Measurements from ENCODE around the gene EXOSC5.
"Not testable (repeated sequence)": the region's sequence is repeated elsewhere in the genome, so short reads cannot be mapped to it uniquely, and the experiment has no call there.

The EXOSC5 gene

GRCh38 chr19:41397086-41398049 lies at the start of gene EXOSC5, which contains the start of gene BCKDHA:
Gene EXOSC5, minus strand, starts transcription at chr19:41397359. Its CDS starts 31 bp downstream, at chr19:41397328.
Gene BCKDHA, plus strand, starts transcription at chr19:41397818. Its CDS starts 10 bp downstream, at chr19:41397828.
- DNase-seq, result peak; percentile 100

DNA sequence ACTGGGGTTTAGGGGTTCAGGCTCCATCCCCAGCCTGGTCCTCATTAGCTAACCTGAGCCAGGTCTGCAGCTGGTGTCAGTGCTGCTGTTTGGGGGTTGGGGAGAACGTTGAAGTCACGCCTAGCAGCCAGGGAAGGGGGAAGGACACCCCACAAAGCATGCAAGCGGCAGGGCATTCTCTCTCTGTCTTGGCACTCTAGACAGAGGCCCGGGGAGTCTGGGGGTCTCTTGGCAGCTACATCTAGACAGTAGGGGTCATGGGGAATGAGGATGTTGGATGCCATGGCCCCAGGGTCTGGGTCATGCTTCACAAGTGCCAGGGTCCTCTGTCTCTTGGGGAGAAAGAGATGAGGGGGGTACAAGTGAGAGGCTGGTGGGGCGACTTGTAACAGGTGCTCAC lies 48.4 kb upstream of the EXOSC5 start:
- no peak for DNase-seq

GRCh38 chr19:41443813-41444455 lies 46.8 kb upstream of the EXOSC5 start:
- DNase-seq, result no peak

- no peak for DNase-seq
Measured at GRCh38 chr19:41442473-41443355, 45.6 kb upstream of the EXOSC5 start, which contains the start of gene ERICH4. Gene ERICH4, plus strand, starts transcription at chr19:41443156. Its CDS starts 14 bp downstream, at chr19:41443170.

DNA sequence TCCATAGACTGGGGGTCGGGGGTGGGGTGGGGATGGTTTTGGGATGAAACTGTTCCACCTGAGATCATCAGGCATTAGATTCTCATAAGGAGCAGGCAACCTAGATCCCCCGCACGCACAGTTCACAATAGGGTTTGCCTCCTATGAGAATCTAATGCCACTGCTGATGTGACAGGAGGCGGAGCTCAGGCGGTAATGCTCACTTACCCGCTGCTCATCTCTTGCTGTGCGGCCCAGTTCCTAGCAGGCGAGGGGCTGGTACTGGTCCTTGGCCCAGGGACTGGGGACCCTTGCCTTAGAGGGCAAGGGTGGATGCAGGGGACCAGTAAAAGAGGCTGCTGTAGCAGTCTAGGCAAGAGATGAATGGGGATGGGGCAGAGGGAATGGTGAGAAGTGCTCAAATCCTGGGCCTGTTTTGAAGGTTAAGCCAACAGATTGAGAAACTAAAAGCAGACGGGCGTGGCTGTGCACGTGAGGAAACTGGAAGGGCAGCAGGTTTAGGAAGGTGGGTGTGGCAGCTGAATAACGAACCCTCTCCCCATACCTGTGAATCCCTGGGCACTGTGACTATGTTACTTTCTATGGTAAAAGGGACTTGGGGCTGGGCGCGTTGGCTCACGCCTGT lies 44.3 kb upstream of the EXOSC5 start:
- no peak for DNase-seq

DNA sequence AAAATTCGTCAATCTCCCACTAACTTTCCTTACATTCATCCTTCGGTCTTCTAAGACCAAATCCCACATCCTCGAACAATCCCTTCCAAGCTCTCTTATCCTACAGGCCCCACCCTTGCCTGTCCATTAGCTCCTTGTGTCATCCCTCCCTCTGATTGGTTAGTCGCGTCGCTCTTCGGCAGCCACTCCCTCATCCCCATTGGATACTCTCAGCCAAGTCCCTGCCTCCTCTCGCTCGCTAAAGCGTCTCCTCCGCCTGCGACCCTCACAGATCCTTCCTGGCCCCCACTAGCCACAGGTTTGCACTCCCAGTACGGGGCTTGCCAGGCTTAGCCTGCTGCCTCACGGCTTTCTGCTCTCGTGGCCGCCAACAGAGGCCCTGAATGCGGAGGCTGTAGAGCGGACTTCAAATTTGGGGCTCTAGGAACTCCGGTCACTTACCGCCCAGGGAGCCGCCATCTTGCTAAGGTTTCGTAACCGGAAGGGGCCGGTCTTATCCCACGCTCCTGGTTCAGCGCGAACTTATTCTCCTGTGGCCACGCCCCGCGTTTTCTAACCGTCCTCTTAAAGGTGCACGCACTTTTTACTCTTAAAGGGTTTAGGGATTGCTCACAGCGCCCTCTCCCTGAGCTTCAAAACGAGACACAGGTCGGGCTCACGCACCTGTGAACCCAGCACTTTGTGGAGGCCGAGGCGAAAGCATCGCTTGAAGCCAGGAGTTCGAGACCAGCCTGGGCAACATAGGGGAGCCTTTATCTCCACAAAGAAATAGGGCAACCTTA lies 42.5 kb upstream of the EXOSC5 start, which contains the start of gene DMAC2:
DMAC2 (minus strand) TSS at position 472 of the 782 bp plus-strand sequence; CDS start at position 459, 13 bp downstream.
- peak; percentile 100 for DNase-seq

DNA sequence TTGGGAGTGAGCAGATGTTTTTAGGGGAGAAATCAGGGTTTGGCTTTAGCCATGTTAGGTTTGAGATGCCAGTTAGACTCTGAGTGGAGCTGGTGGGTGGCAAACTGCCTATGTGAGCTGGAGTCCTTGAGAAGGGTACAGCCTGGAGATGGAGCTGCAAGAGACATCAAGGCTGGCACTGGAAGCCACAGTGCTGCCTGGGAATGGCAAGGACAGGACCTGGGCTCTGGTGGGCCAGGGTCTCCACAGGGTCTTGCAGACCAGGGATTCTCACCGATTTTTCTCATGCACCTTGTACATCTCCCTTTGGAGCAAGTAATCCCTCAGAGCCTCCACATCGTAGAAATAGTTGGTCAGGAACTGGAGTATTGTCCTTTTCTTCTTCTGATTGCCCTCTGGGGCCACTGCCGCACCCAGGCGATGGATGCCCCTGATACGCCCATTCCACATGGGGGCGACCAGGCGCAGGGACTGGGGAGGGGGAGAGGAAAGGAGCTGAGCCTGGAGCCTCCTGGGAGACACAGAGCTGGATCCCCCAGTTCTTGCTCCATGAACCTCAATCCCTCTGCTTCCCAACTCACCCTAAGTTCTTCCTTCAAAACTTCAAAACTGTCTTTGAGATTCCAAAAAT lies 40.9 kb upstream of the EXOSC5 start:
- DNase-seq, result no peak

DNA sequence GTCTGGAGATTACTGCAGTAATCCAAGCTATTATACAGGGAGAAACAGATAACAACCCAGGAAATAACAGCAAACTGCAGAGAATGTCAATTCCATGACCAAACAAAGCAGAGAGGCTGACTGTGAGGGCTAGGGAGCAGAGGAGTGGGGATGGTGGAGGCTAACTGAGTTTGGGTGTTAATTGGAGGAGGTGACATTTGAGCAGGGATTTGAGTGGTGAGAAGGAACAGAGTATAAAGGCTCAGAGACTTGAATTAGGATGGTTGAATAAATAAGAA lies 39.5 kb upstream of the EXOSC5 start:
- DNase-seq, result no peak

- no peak for DNase-seq
Measured at GRCh38 chr19:41435936-41436673, 38.9 kb upstream of the EXOSC5 start.

GRCh38 chr19:41435376-41435775 lies 38.2 kb upstream of the EXOSC5 start:
- DNase-seq, result not testable (repeated sequence)

DNA sequence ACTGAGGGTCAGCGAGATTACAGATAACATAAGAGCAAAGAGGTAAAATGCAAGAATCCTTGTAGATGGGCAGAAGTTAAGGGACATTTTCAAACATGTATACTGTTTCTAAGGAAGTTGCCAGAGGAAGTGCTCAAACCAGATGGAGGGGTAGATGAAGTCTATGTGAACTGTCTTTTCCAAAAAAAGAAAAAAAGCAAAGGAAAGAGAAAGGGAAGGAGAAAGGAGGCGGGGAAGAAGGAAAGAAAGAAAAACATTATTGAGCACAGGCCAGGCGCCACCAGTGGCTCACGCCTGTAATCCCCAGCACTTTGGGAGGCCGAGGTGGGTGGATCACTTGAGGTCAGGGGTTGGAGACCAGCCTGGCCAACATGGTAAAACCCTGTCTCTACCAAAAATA lies 37.3 kb upstream of the EXOSC5 start:
- no peak for DNase-seq

DNA sequence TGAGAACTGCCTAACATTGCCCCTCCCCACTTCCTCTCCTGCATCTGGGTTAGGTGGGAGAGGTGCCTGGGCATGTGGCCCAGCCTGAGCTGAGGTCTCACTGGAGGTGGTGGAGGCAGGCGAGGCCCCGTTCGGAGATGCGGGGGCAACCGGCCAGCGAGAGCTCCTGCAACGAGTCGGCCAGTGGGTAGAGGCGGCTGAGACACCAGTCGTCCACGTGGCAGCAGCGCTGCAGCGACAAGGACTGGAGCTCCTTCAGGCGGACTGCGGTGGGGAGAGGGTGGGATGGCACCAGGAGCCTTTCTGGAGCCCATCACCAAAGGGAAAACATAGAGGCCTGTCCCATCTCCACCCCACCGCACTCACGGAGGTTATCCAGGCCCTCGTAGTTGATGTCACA lies 36.0 kb upstream of the EXOSC5 start:
- DNase-seq, result no peak

DNA sequence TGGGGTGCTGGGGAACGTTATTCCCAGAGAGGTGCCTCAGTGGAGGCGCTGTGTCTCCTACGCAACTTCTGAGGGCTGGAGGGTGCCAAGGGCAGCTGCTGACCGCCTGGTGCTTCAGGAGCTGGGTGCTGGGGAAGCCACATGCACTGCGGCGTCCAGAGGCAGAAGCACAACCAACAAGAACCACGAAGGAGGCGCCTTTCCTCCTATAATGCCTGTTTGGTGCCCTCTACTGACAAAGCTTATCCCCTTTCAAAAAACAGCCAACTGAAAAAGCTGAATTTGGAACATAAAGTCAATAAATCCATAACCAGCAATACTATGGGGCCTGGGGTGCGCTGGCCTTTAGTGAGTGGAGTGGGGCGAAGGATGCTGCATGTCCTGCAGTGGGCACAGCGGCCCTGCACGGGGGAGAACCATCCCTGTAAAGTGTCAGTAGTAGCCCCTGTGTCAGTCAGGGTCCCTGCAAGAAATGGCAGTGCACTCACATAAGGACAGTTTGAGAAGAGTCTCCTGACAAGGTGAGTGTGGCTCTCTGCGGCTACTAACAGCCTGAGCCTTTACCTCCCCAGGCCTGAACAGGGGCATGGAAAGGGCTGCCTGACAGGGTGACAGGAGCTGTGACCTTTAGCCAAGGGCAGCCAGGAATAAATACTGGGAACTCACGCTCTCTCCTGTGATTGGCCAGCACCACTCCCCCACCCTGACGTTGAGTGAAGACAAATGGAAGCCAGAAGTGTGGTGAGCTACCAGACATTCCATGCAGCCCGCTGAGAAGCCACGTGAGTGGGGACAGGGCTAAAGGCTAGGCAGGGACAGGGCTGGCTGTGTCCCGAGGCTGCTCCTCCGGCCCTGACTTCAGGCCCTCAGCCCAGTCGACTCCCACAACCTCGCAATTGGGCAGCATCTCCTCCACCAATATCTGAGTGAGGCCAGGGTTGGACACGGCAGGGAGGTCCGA lies 34.5 kb upstream of the EXOSC5 start:
- DNase-seq, result no peak

DNA sequence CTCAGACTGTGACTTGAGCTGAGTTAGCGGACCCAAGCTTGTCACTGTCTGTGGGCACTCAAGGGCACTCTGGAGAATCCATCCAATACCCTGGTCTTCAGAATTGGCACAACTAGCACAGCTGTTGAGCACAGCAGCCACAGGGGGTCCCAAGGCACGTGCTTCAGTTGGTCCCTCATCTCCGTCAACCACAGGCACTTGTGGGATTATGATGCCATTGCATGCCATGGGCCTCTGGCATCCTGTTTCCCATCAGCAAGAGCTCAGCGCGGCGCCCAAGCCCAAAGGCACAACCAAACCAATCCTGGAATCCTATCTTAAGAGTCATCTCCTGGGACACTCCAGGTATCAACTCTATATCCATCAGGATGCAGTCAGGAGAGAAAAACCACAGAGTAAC lies 33.8 kb upstream of the EXOSC5 start:
- DNase-seq, result no peak

DNA sequence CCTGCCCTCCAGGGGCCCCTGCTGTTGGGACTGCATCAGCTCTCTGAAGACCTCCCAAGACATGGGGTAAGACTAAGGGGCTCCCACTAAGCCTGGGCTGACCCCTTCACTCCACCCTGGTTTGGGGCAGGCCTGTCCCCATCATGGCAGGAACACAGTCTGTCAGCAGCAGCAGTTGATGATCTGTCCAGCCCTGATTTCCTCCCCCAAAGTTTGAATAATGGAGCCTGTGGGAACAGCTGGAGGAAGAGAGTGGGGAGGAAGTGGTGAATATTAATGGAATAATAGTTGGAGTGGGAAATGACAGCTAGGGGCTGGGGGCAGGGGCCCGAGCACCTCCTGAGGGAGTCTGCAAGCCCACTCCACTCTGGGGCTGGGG lies 31.3 kb upstream of the EXOSC5 start:
- no peak for DNase-seq

DNA sequence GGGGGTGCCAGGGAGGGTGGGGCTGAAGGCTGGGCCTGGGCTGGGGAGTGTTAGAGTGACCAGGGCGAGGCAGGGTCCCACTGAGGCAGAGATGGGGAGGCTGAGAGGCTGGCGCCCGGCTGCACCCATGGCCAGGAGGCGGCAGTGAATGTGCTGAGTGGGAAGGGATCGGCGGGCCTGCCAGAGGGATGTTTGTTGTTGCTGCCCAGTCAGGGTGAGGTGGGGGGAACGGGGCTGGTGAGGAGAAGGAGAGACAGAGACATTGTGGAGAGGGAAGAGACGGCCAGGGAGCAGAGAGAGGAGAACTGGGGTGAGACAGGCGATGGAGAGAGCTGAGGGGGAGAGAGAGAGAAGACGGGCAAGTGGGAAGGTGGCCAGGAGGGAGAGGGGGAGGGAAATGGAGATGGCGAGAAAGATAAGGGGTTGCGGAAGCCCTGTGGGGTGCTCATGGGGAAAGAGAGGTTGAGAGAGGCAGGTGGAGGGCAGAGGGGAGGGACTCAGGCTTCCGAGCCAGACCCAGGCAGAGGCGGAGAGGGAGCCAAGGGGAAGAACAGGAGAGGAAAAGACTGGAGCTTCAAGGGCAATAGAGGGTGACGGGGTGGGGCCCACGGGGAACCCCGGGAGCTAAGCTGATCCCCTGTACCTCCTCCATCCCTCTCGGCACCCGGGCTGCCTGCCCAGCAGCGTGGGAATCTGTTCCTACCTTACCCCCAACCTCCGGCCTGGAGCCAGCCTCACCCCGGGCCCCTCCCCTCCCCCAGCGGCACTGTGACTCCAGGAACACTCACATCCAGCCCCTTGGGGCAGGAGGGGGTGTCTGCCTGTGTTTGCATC lies 30.7 kb upstream of the EXOSC5 start:
- no peak for DNase-seq

GRCh38 chr19:41426952-41427646 lies 29.9 kb upstream of the EXOSC5 start, which contains the start of gene B3GNT8:
Gene B3GNT8, minus strand, starts transcription at chr19:41427374. Its CDS starts 596 bp downstream, at chr19:41426778.
- peak; percentile 89 for DNase-seq
